PC-3 (cell line): ENCODE results near the gene EGFLAM.

Source experiments
- CTCF ChIP-seq: fragments of 300-600 bp; sonication (generic); conservative IDR thresholded peaks from 2 replicates; pipeline ENCODE4 v1.5.1; 2017; ENCODE audit warnings: antibody characterized with exemption, low read depth, mild to moderate bottlenecking, low read length
- EZH2 ChIP-seq: fragments of 300-600 bp; sonication (generic); IDR thresholded peaks from one replicate; pipeline ENCODE4 v1.6.1; 2017; ENCODE audit warnings: antibody characterized with exemption, mild to moderate bottlenecking, low read length; ENCODE audit not compliant: unreplicated experiment
- EZH2phosphoT487 ChIP-seq: fragments of 300-600 bp; sonication (generic); IDR thresholded peaks from 2 replicates; pipeline ENCODE4 v1.6.1; 2018; ENCODE audit warnings: mild to moderate bottlenecking, antibody characterized with exemption, low read length, borderline replicate concordance

GRCh38 chr5:38360323-38361061 lies 102.1 kb downstream of the EGFLAM start:
- TF ChIP-seq CTCF (no peak), EZH2 (no peak), EZH2phosphoT487 (no peak)
